AG04449 (cell line): Measurements from ENCODE around the gene PRR7.

Experiments used
- CTCF ChIA-PET: fragments of 350-600 bp; formaldehyde crosslinking; extraction: SDS; loops from one replicate; lab custom pipeline; 2021; ENCODE audit warnings: antibody characterized with exemption; lab: Yijun Ruan, JAX
- POLR2A ChIA-PET: fragments of 400-600, 350-600 bp; formaldehyde crosslinking; extraction: SDS; loops from one replicate; lab custom pipeline; 2020; ENCODE audit warnings: antibody characterized with exemption, inconsistent platforms; lab: Yijun Ruan, JAX
- DNase-seq: peaks from one replicate; pipeline ENCODE4 v3.0.0-alpha.2; 2010; ENCODE audit warnings: low read depth, low spot score
- H3K4me3 ChIP-seq: 2 replicates; pipeline ENCODE4 v1.5.1; 2011; ENCODE audit warnings: low read depth, mild to moderate bottlenecking, control low read depth, low read length
- CTCF ChIP-seq: IDR thresholded peaks from one replicate; pipeline ENCODE4 v1.5.1; 2011; ENCODE audit warnings: mild to moderate bottlenecking, moderate library complexity, low read length, control low read depth, inconsistent platforms; ENCODE audit not compliant: insufficient read depth; ENCODE audit errors: missing control alignments

Gene PRR7

GRCh38 chr5:177456976-177457851, 10.6 kb downstream of the PRR7 start:
- no peak overlapping the region for H3K4me3 ChIP-seq
- CTCF ChIA-PET, result interaction anchor here (0.6 to 21.1 kb wide), 24 partner anchors 8 to 343 kb away, joined by 3 to 412 read pairs (median 4); partner anchors contain the start of genes DBN1, F12, LMAN2 and MXD3
- peak; percentile 71 for DNase-seq
- peak; percentile 72 for TF ChIP-seq CTCF
- POLR2A ChIA-PET, result interaction anchor here (0.6 to 4.2 kb wide), 7 partner anchors 9 to 68 kb away, joined by 3 to 37 read pairs (median 6); partner anchors contain the start of genes DBN1 and PDLIM7

- no peak for DNase-seq
- POLR2A ChIA-PET, result interaction anchor here (0.7 to 4.2 kb wide), 6 partner anchors 8 to 68 kb away, joined by 3 to 37 read pairs (median 6); partner anchors contain the start of gene DBN1
- CTCF ChIA-PET, result interaction anchor here (1.0 to 21.1 kb wide), 20 partner anchors 7 to 144 kb away, joined by 3 to 412 read pairs (median 4); partner anchors contain the start of genes DBN1, F12, MXD3 and PFN3
- no peak overlapping the region for H3K4me3 ChIP-seq
- no peak for TF ChIP-seq CTCF
Observed at GRCh38 chr5:177457852-177458681, 11.5 kb downstream of the PRR7 start.

- H3K4me3 ChIP-seq, result no peak overlapping the region
- CTCF ChIA-PET, result interaction anchor here (1.7 to 21.1 kb wide), 4 partner anchors 14 to 68 kb away, joined by 5 to 376 read pairs (median 128); partner anchors contain the start of genes DBN1, F12, PFN3 and PRR7
- DNase-seq, result no peak
- no peak for TF ChIP-seq CTCF
- POLR2A ChIA-PET, result interaction anchor here (4.2 kb wide), 1 partner anchor 11 kb away, joined by 37 read pairs; no protein-coding TSS in a partner anchor
Observed at GRCh38 chr5:177458912-177459350, 12.3 kb downstream of the PRR7 start.

GRCh38 chr5:177459357-177459756, 12.7 kb downstream of the PRR7 start:
- ChIA-PET POLR2A (interaction anchor here (4.2 kb wide), 1 partner anchor 11 kb away, joined by 37 read pairs; no protein-coding TSS in a partner anchor), CTCF (interaction anchor here (1.7 to 21.1 kb wide), 3 partner anchors 14 to 69 kb away, joined by 5 to 376 read pairs (median 168); partner anchors contain the start of genes DBN1, F12 and PFN3)
- no peak overlapping the region for H3K4me3 ChIP-seq
- TF ChIP-seq CTCF, result no peak
- no peak for DNase-seq

- CTCF ChIA-PET, result interaction anchor here (0.8 to 21.1 kb wide), 4 partner anchors 13 to 69 kb away, joined by 3 to 376 read pairs (median 86); partner anchors contain the start of genes DBN1, F12 and PFN3
- POLR2A ChIA-PET, result interaction anchor here (0.5 to 4.2 kb wide), 2 partner anchors 10 to 46 kb away, joined by 3 to 37 read pairs; no protein-coding TSS in a partner anchor
- no peak for DNase-seq
Observed at GRCh38 chr5:177459819-177460628, 13.4 kb downstream of the PRR7 start.

More at GRCh38 chr5:177459819-177460628, 13.4 kb downstream of the PRR7 start:
- H3K4me3 ChIP-seq, result no peak overlapping the region
- no peak for TF ChIP-seq CTCF
